ENCODE data around the gene GRB10.
"Not testable (repeated sequence)": the region's sequence is repeated elsewhere in the genome, so short reads cannot be mapped to it uniquely, and the experiment has no call there.

GRB10 gene

GRCh38 chr7:50589364-50589763 lies 193.3 kb downstream of the GRB10 start:
- H3K27me3 ChIP-seq (ENCODE audit: control insufficient read depth in 1 of 2, insufficient read depth in 2 of 2, low read length in 2 of 2): no peaks in the 10 kb centered on the region
- H3K36me3 ChIP-seq (ENCODE audit: insufficient read depth, low read length): peaks cover 16% of the 10 kb centered on the region
- no peak overlapping the region for H3K27ac ChIP-seq (ENCODE audit: low read depth, low read length)
- no peaks in the 10 kb centered on the region for H3K4me1 ChIP-seq (ENCODE audit: insufficient read depth, low read length)
- no peak overlapping the region for H3K4me3 ChIP-seq (ENCODE audit: low read depth in 1 of 2, low read length in 2 of 2)
- H3K9ac ChIP-seq (ENCODE audit: low read length): no peak overlapping the region
- H3K9me3 ChIP-seq (ENCODE audit: low read length): no peaks in the 10 kb centered on the region

- H3K4me3 ChIP-seq (ENCODE audit: low read depth in 1 of 2, low read length in 2 of 2): no peak overlapping the region
- no peak overlapping the region for H3K9ac ChIP-seq (ENCODE audit: low read length)
- peaks cover 13% of the 10 kb centered on the region for H3K36me3 ChIP-seq (ENCODE audit: insufficient read depth, low read length)
- no peaks in the 10 kb centered on the region for H3K9me3 ChIP-seq (ENCODE audit: low read length)
- no peaks in the 10 kb centered on the region for H3K4me1 ChIP-seq (ENCODE audit: insufficient read depth, low read length)
- H3K27me3 ChIP-seq (ENCODE audit: control insufficient read depth in 1 of 2, insufficient read depth in 2 of 2, low read length in 2 of 2): no peaks in the 10 kb centered on the region
- no peak overlapping the region for H3K27ac ChIP-seq (ENCODE audit: low read depth, low read length)
Observed at GRCh38 chr7:50588937-50589336, 193.8 kb downstream of the GRB10 start.

GRCh38 chr7:50587737-50588136 lies 195.0 kb downstream of the GRB10 start:
- H3K9ac ChIP-seq (ENCODE audit: low read length): no peak overlapping the region
- no peaks in the 10 kb centered on the region for H3K9me3 ChIP-seq (ENCODE audit: low read length)
- peaks cover 11% of the 10 kb centered on the region for H3K36me3 ChIP-seq (ENCODE audit: insufficient read depth, low read length)
- no peak overlapping the region for H3K4me3 ChIP-seq (ENCODE audit: low read depth in 1 of 2, low read length in 2 of 2)
- no peaks in the 10 kb centered on the region for H3K4me1 ChIP-seq (ENCODE audit: insufficient read depth, low read length)
- H3K27me3 ChIP-seq (ENCODE audit: control insufficient read depth in 1 of 2, insufficient read depth in 2 of 2, low read length in 2 of 2): no peaks in the 10 kb centered on the region
- H3K27ac ChIP-seq (ENCODE audit: low read depth, low read length): no peak overlapping the region

- Histone ChIP-seq H3K9ac (ENCODE audit: low read length) (no peak overlapping the region), H3K27ac (ENCODE audit: low read depth, low read length) (no peak overlapping the region), H3K36me3 (ENCODE audit: insufficient read depth, low read length) (no peaks in the 10 kb centered on the region)
Observed at GRCh38 chr7:50584793-50585408, 197.8 kb downstream of the GRB10 start.

GRCh38 chr7:50584386-50584785 lies 198.3 kb downstream of the GRB10 start:
- Histone ChIP-seq H3K27me3 (ENCODE audit: control insufficient read depth in 1 of 2, insufficient read depth in 2 of 2, low read length in 2 of 2) (no peaks in the 10 kb centered on the region), H3K4me3 (ENCODE audit: low read depth in 1 of 2, low read length in 2 of 2) (no peak overlapping the region), H3K9me3 (ENCODE audit: low read length) (no peaks in the 10 kb centered on the region), H3K4me1 (ENCODE audit: insufficient read depth, low read length) (no peaks in the 10 kb centered on the region), H3K27ac (ENCODE audit: low read depth, low read length) (no peak overlapping the region), H3K9ac (ENCODE audit: low read length) (no peak overlapping the region), H3K36me3 (ENCODE audit: insufficient read depth, low read length) (no peaks in the 10 kb centered on the region)

More at GRCh38 chr7:50584793-50585408, 197.8 kb downstream of the GRB10 start:
- Histone ChIP-seq H3K27me3 (ENCODE audit: control insufficient read depth in 1 of 2, insufficient read depth in 2 of 2, low read length in 2 of 2) (no peaks in the 10 kb centered on the region), H3K4me3 (ENCODE audit: low read depth in 1 of 2, low read length in 2 of 2) (no peak overlapping the region), H3K9me3 (ENCODE audit: low read length) (no peaks in the 10 kb centered on the region), H3K4me1 (ENCODE audit: insufficient read depth, low read length) (no peaks in the 10 kb centered on the region)

GRCh38 chr7:50583295-50583694 lies 199.4 kb downstream of the GRB10 start:
- H3K9ac ChIP-seq (ENCODE audit: low read length); H3K27ac ChIP-seq (ENCODE audit: low read depth, low read length); H3K4me3 ChIP-seq (ENCODE audit: low read depth in 1 of 2, low read length in 2 of 2); H3K27me3 ChIP-seq (ENCODE audit: control insufficient read depth in 1 of 2, insufficient read depth in 2 of 2, low read length in 2 of 2); H3K4me1 ChIP-seq (ENCODE audit: insufficient read depth, low read length); H3K36me3 ChIP-seq (ENCODE audit: insufficient read depth, low read length); H3K9me3 ChIP-seq (ENCODE audit: low read length): not testable (repeated sequence)

- H3K27ac ChIP-seq (ENCODE audit: low read depth, low read length); H3K4me3 ChIP-seq (ENCODE audit: low read depth in 1 of 2, low read length in 2 of 2); H3K9ac ChIP-seq (ENCODE audit: low read length); H3K27me3 ChIP-seq (ENCODE audit: control insufficient read depth in 1 of 2, insufficient read depth in 2 of 2, low read length in 2 of 2); H3K4me1 ChIP-seq (ENCODE audit: insufficient read depth, low read length); H3K9me3 ChIP-seq (ENCODE audit: low read length); H3K36me3 ChIP-seq (ENCODE audit: insufficient read depth, low read length): not testable (repeated sequence)
Observed at GRCh38 chr7:50582271-50582670, 200.4 kb downstream of the GRB10 start.

- not testable (repeated sequence) for H3K4me3 ChIP-seq (ENCODE audit: low read depth in 1 of 2, low read length in 2 of 2); H3K9ac ChIP-seq (ENCODE audit: low read length); H3K27me3 ChIP-seq (ENCODE audit: control insufficient read depth in 1 of 2, insufficient read depth in 2 of 2, low read length in 2 of 2); H3K9me3 ChIP-seq (ENCODE audit: low read length); H3K4me1 ChIP-seq (ENCODE audit: insufficient read depth, low read length); H3K36me3 ChIP-seq (ENCODE audit: insufficient read depth, low read length); H3K27ac ChIP-seq (ENCODE audit: low read depth, low read length)
Observed at GRCh38 chr7:50580666-50581065, 202.0 kb downstream of the GRB10 start.

GRCh38 chr7:50580057-50580456 lies 202.6 kb downstream of the GRB10 start:
- Histone ChIP-seq H3K4me1 (ENCODE audit: insufficient read depth, low read length) (no peaks in the 10 kb centered on the region), H3K36me3 (ENCODE audit: insufficient read depth, low read length) (no peaks in the 10 kb centered on the region), H3K9ac (ENCODE audit: low read length) (no peak overlapping the region), H3K9me3 (ENCODE audit: low read length) (no peaks in the 10 kb centered on the region), H3K27ac (ENCODE audit: low read depth, low read length) (no peak overlapping the region), H3K27me3 (ENCODE audit: control insufficient read depth in 1 of 2, insufficient read depth in 2 of 2, low read length in 2 of 2) (no peaks in the 10 kb centered on the region), H3K4me3 (ENCODE audit: low read depth in 1 of 2, low read length in 2 of 2) (no peak overlapping the region)

GRCh38 chr7:50578105-50578504 lies 204.6 kb downstream of the GRB10 start:
- not testable (repeated sequence) for H3K4me1 ChIP-seq (ENCODE audit: insufficient read depth, low read length); H3K27me3 ChIP-seq (ENCODE audit: control insufficient read depth in 1 of 2, insufficient read depth in 2 of 2, low read length in 2 of 2); H3K9me3 ChIP-seq (ENCODE audit: low read length); H3K27ac ChIP-seq (ENCODE audit: low read depth, low read length); H3K36me3 ChIP-seq (ENCODE audit: insufficient read depth, low read length); H3K9ac ChIP-seq (ENCODE audit: low read length); H3K4me3 ChIP-seq (ENCODE audit: low read depth in 1 of 2, low read length in 2 of 2)

- H3K4me1 ChIP-seq (ENCODE audit: insufficient read depth, low read length): no peaks in the 10 kb centered on the region
Observed at GRCh38 chr7:50577569-50577968, 205.1 kb downstream of the GRB10 start.

GRCh38 chr7:50576388-50576787 lies 206.3 kb downstream of the GRB10 start:
- H3K9ac ChIP-seq (ENCODE audit: low read length); H3K4me3 ChIP-seq (ENCODE audit: low read depth in 1 of 2, low read length in 2 of 2); H3K27me3 ChIP-seq (ENCODE audit: control insufficient read depth in 1 of 2, insufficient read depth in 2 of 2, low read length in 2 of 2); H3K27ac ChIP-seq (ENCODE audit: low read depth, low read length); H3K9me3 ChIP-seq (ENCODE audit: low read length); H3K36me3 ChIP-seq (ENCODE audit: insufficient read depth, low read length); H3K4me1 ChIP-seq (ENCODE audit: insufficient read depth, low read length): not testable (repeated sequence)

More at GRCh38 chr7:50577569-50577968, 205.1 kb downstream of the GRB10 start:
- no peaks in the 10 kb centered on the region for H3K36me3 ChIP-seq (ENCODE audit: insufficient read depth, low read length)
- no peak overlapping the region for H3K4me3 ChIP-seq (ENCODE audit: low read depth in 1 of 2, low read length in 2 of 2)
- no peaks in the 10 kb centered on the region for H3K9me3 ChIP-seq (ENCODE audit: low read length)
- no peak overlapping the region for H3K9ac ChIP-seq (ENCODE audit: low read length)
- no peaks in the 10 kb centered on the region for H3K27me3 ChIP-seq (ENCODE audit: control insufficient read depth in 1 of 2, insufficient read depth in 2 of 2, low read length in 2 of 2)
- no peak overlapping the region for H3K27ac ChIP-seq (ENCODE audit: low read depth, low read length)
